Measurements from ENCODE around the gene SYCE3. TPM values are rescaled to one million over a fixed set of nuclear protein-coding genes. Genes with fewer than 3 reads are reported as not detected.

SYCE3 gene
- total RNA-seq, 1 donor from 2014 or later = not detected

DNA sequence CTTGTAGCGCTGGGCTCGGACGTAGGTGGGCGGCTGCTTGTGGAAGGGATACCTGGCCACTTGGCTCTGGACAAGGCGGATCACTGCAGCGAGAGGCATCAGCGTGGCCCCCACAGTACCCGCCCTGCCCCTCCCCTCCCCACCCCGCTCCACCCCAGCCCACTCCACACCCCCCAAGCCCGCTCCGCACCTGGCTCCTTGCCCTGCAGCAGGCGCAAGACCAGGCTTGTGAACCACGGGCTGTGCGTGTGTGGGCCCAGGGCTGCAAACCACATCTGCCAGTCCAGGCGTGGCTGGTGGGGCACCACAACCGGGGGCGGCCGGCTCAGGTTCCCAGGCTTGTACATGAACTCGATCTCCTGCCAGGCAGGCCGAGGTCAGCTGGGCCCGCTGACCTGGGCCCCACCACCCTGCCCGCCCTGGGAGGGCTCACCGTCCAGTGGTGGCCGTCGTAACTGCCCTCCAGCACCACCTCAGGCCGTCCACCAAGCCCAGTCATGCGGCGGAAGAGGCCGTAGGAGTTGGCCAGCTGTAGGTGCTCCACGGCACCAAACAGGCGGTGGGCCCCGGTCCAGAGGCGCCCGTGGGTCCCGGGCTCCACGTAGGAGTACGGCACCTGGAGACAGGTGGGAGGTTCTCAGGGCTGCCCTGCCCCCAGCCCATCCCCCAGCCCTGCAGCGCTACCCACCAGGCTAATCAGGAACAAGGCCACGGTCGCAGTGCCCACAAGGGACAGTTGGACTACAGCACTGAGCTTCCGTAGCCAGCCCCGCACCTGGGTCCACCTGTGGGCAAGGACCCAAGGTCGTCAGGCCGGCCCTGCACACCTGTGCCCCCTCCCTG is 58.1 kb downstream of the SYCE3 start:
- intact Hi-C loops (cut with micrococcal nuclease) = loop anchor here (5.0 kb wide), 2 partner anchors 232 to 312 kb away; partner anchors contain the start of gene MAPK11

DNA sequence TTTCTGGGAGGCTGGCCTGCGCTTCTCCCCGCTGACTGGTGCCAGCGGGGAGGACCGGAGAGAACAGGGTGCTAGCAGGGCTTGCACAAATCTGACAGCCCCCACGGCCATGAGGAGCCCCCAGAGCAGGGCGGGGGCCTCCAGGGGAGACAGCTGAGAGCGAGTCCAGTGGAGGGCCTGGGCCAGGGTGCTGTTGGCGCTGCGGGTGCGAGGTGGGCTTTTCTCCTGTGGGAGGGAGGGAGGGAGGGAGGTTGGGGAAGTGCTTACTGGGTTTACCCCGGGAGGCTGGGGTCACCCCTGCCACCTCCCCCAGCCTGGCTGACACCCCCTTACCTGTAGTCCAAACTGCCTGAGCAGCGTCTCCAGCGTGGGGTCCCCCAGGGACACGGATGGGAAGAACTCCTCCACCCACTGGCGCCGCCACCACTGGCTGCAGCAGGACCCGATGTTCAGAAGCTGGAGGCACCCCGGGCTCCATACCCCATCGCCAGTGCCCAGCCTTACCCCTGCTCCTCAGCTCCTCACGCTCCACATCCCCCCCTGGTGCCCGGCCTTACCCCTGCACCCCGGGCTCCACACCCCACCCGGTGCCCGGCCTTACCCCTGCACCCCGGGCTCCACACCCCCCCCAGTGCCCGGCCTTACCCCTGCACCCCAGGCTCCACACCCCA is 59.1 kb downstream of the SYCE3 start:
- intact Hi-C loops (cut with micrococcal nuclease) = no loop called here

DNA sequence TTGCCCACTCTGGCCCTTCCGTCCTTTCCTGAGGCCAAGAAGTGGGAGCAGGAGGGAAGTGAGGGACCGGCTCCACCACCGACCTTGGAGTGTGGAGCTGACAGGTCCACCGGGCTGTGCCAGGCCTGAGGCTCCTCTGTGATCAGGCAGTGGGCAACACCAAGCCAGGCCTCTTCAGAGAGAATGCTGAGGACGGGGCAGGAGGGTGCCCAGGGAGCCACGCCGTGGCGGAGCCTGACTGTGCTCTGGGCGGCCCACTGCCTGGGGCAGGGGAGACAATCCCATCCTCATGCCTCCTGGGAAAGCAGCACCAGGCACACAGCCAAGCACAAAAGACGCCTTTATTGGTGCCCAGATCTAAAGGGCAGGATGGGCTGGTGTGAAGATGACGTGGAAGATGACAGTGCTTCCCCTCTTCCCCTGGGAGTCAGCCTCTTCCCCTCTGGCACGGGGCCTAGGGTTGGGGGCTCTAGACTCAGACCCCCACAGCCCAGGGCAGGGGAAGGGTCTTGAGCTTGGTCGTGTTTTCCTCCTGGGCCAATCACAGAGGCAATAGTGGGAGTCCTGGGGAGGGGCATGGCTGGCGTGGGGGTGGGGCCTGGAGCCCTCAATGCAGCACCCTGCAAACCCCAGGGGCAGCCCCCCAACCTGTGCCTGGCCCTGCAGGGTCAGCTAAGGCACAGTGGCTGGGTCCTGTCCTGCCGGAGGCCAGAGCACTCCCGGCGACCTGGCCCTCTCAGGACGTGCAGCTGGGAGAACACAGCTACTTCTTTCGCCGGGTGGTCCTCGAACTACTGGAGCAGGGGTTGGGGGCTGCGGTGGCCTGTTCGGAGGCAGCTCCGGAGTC is 59.9 kb downstream of the SYCE3 start:
- intact Hi-C loops (cut with micrococcal nuclease) = no loop called here

DNA sequence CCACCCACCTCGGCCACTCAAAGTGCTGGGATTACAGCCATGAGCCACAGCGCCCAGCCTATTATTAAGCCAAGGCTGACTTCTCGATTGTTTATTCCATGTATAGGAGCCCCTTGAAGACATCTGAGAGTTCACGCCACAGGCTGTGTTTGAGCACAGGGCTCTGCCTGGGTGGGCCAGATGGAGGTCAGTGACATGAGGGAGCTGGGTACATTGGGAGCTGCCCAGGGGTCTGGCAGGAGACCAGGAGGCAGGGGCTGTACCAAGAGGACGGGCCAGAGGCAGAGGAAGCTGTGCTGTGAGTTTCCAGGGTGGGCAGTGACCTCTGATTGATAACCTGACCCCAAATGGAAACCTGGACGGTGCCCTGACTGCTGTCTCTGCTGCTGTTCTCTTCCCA is 60.6 kb downstream of the SYCE3 start:
- intact Hi-C loops (cut with micrococcal nuclease) = no loop called here

Other genes starting within 250 kb of the SYCE3 start
- 2.8 and 2.9 TPM in 2 replicates for gene DENND6B, start 235.9 kb downstream of the SYCE3 start, total RNA-seq
- gene PPP6R2, start 219.6 kb downstream of the SYCE3 start, total RNA-seq = 60.8 and 64.6 TPM in 2 replicates
- 175 and 181 TPM in 2 replicates for gene SBF1, start 87.9 kb downstream of the SYCE3 start, total RNA-seq
- gene ADM2, start 81.4 kb downstream of the SYCE3 start, total RNA-seq = 4.5 and 6.2 TPM in 2 replicates
- gene MIOX, start 76.1 kb downstream of the SYCE3 start, total RNA-seq = 0.32 TPM in 1 of 2 replicates, not detected in the other
- gene LMF2, start 55.2 kb downstream of the SYCE3 start, total RNA-seq = 124 and 136 TPM in 2 replicates
- gene NCAPH2, start 54.7 kb downstream of the SYCE3 start, total RNA-seq = 97.5 and 104 TPM in 2 replicates
- gene SCO2, start 37.3 kb downstream of the SYCE3 start, total RNA-seq = 9.5 and 11.0 TPM in 2 replicates
- gene TYMP, start 32.9 kb downstream of the SYCE3 start, total RNA-seq = 165 and 173 TPM in 2 replicates
- gene KLHDC7B, start 17.0 kb downstream of the SYCE3 start, total RNA-seq = 12.6 and 13.8 TPM in 2 replicates
- gene CPT1B, start 15.5 kb upstream of the SYCE3 start, total RNA-seq = 104 and 114 TPM in 2 replicates
- 132 and 137 TPM in 2 replicates for gene CHKB, start 19.9 kb upstream of the SYCE3 start, total RNA-seq
- 0.17 and 0.32 TPM in 2 replicates for gene MAPK8IP2, start 37.9 kb upstream of the SYCE3 start, total RNA-seq
- 60.6 and 67.0 TPM in 2 replicates for gene ARSA, start 65.2 kb upstream of the SYCE3 start, total RNA-seq
- not detected in 2 replicates for gene SHANK3, start 109.9 kb upstream of the SYCE3 start, total RNA-seq
- gene ACR, start 175.3 kb upstream of the SYCE3 start, total RNA-seq = not detected in 2 replicates
- 39.8 and 43.7 TPM in 2 replicates for gene RABL2B, start 220.7 kb upstream of the SYCE3 start, total RNA-seq